MM.1S (cell line): ENCODE data around the gene JAML.

Experiments
- DNase-seq: peaks from one replicate; pipeline ENCODE4 v3.0.0-alpha.2; 2015
- H2AFZ ChIP-seq: fragments of 300-600 bp; sonication (generic); 2 replicates; pipeline ENCODE4 v1.6.0; 2016; ENCODE audit warnings: antibody characterized with exemption, low read length
- H3F3A ChIP-seq: fragments of 300-600 bp; sonication (generic); 2 replicates; pipeline ENCODE4 v1.6.1; 2016; ENCODE audit warnings: mild to moderate bottlenecking, antibody characterized with exemption, low read length, moderate library complexity, mixed read lengths; ENCODE audit not compliant: insufficient read depth
- H3K27ac ChIP-seq: fragments of 300-600 bp; sonication (generic); 2 replicates; pipeline ENCODE4 v1.5.1; 2016; ENCODE audit warnings: mild to moderate bottlenecking, low read length
- H3K27me3 ChIP-seq: fragments of 300-600 bp; sonication (generic); replicated peaks from 2 replicates; pipeline ENCODE4 v1.6.0; 2016; ENCODE audit warnings: low read length; ENCODE audit not compliant: insufficient read depth
- H3K36me3 ChIP-seq: fragments of 300-600 bp; sonication (generic); replicated peaks from 2 replicates; pipeline ENCODE4 v1.6.1; 2016; ENCODE audit warnings: mild to moderate bottlenecking, low read length, mixed read lengths; ENCODE audit not compliant: insufficient read depth
- H3K4me1 ChIP-seq: fragments of 300-600 bp; sonication (generic); 2 replicates; pipeline ENCODE4 v1.6.1; 2016; ENCODE audit warnings: low read length, mixed read lengths
- H3K4me2 ChIP-seq: fragments of 300-600 bp; sonication (generic); 2 replicates; pipeline ENCODE4 v1.6.0; 2016; ENCODE audit warnings: low read depth, low read length
- H3K4me3 ChIP-seq: fragments of 300-600 bp; sonication (generic); 2 replicates; pipeline ENCODE4 v1.5.1; 2016; ENCODE audit warnings: low read length, mixed read lengths
- H3K79me2 ChIP-seq: fragments of 300-600 bp; sonication (generic); 2 replicates; pipeline ENCODE4 v1.6.1; 2016; ENCODE audit warnings: mixed run types, low read length, mixed read lengths
- H3K9ac ChIP-seq: fragments of 300-600 bp; sonication (generic); 2 replicates; pipeline ENCODE4 v1.6.1; 2016; ENCODE audit warnings: low read length, mixed read lengths
- H3K9me2 ChIP-seq: fragments of 300-600 bp; sonication (generic); replicated peaks from 2 replicates; pipeline ENCODE4 v1.6.1; 2016; ENCODE audit warnings: mild to moderate bottlenecking, low read length, mixed read lengths; ENCODE audit not compliant: insufficient read depth
- H3K9me3 ChIP-seq: fragments of 300-600 bp; sonication (generic); replicated peaks from 2 replicates; pipeline ENCODE4 v1.6.1; 2016; ENCODE audit warnings: mild to moderate bottlenecking, low read length, mixed read lengths; ENCODE audit not compliant: insufficient read depth
- H4K20me1 ChIP-seq: fragments of 300-600 bp; sonication (generic); 2 replicates; pipeline ENCODE4 v1.6.1; 2016; ENCODE audit warnings: mild to moderate bottlenecking, low read length, moderate library complexity, mixed read lengths; ENCODE audit not compliant: insufficient read depth
- CTCF ChIP-seq: fragments of 300-600 bp; sonication (generic); IDR thresholded peaks from 2 replicates; pipeline ENCODE4 v1.5.1; 2016; ENCODE audit warnings: antibody characterized with exemption, low read length, mixed read lengths
- EZH2 ChIP-seq: fragments of 300-600 bp; sonication (generic); optimal IDR thresholded peaks from 2 replicates; pipeline ENCODE3; 2017; ENCODE audit warnings: low read depth, mild to moderate bottlenecking, antibody characterized with exemption, low read length, mixed read lengths
- EZH2phosphoT487 ChIP-seq: fragments of 300-600 bp; sonication (generic); IDR thresholded peaks from 2 replicates; pipeline ENCODE4 v1.6.1; 2018; ENCODE audit warnings: antibody characterized with exemption, low read length

JAML gene

DNA sequence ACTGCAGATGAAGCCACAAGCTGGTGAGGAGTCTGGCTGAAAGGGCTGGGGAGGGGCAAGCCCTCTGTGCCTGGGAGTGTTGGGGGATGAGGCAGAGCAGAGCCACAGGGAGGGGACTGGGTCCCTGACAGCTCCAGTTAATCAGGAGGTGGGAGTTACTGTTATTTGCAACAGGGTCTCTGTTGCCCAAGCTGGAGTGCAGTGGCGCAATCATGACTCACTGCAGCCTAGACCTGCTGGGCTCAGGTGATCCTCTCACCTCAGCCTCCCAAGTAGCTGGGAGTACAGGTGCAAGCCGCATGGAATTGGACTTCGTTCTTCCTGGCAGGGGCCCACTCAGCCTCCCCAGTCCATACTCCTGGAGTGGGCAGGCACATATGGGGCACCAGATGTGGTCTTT, 56.1 kb downstream of the JAML start:
- Histone ChIP-seq H3K36me3 (no peaks in the 10 kb centered on the region), H3K9ac (no peak overlapping the region), H3K4me3 (no peak overlapping the region), H3K4me2 (no peak overlapping the region), H3K79me2 (no peaks in the 10 kb centered on the region), H3K9me3 (no peaks in the 10 kb centered on the region), H3K4me1 (no peaks in the 10 kb centered on the region), H3K27me3 (peaks cover 91% of the 10 kb centered on the region), H4K20me1 (no peaks in the 10 kb centered on the region), H2AFZ (no peak overlapping the region), H3F3A (no peaks in the 10 kb centered on the region), H3K27ac (no peak overlapping the region), H3K9me2 (no peaks in the 10 kb centered on the region)
- no peak for DNase-seq
- TF ChIP-seq EZH2phosphoT487 (no peak), CTCF (no peak), EZH2 (no peak)

DNA sequence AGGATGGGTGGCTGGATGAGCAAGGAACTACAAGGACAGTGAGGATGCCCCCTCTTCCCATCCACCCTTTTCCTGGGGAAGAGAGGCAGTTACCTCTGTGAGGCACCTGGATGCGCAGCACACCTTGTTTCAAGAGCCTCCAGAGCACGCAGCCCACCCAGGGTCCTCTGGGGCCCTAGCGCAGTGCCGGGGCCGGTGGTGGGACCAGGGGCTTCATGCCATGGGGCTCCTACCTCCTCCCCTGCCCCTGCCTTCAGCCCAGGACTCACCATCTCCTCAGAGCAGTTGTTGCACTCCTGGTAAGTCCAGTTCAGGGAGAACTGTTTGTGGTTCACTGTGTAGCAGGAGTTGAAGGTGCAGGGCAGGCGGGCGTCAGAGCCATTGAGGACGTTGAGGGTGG, 56.5 kb downstream of the JAML start:
- Histone ChIP-seq H3K4me1 (no peaks in the 10 kb centered on the region), H3K9ac (no peak overlapping the region), H3K27ac (no peak overlapping the region), H3F3A (no peaks in the 10 kb centered on the region), H3K27me3 (peaks cover 92% of the 10 kb centered on the region), H3K79me2 (no peaks in the 10 kb centered on the region), H3K4me2 (no peak overlapping the region), H3K9me3 (no peaks in the 10 kb centered on the region), H2AFZ (no peak overlapping the region), H4K20me1 (no peaks in the 10 kb centered on the region), H3K9me2 (no peaks in the 10 kb centered on the region), H3K36me3 (no peaks in the 10 kb centered on the region), H3K4me3 (no peak overlapping the region)
- no peak for DNase-seq
- no peak for TF ChIP-seq EZH2phosphoT487
- TF ChIP-seq EZH2, result no peak
- no peak for TF ChIP-seq CTCF

DNA sequence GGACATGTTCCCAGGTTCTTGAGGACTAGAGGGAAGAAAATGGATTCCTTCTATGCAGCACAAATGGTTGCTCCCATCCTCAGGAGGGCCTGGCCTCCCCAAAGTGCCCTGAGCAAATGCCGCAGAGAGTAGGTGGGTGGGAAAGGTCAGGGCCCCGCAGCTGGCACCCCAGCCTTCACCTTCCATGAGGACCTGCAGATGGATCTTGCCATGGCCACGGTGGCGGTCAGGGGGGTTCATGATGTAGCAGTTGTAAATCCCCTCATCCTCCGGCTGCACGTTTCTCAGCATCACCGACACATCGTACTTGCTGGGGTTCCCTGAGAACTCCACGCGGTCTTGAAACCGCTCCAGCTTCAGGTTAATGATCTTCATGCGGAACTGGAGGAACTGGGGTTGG, 56.9 kb downstream of the JAML start:
- H4K20me1 ChIP-seq, result no peaks in the 10 kb centered on the region
- H3K4me2 ChIP-seq, result no peak overlapping the region
- no peak overlapping the region for H2AFZ ChIP-seq
- H3K27ac ChIP-seq, result no peak overlapping the region
- no peak overlapping the region for H3K4me3 ChIP-seq
- no peaks in the 10 kb centered on the region for H3K79me2 ChIP-seq
- H3K36me3 ChIP-seq, result no peaks in the 10 kb centered on the region
- no peaks in the 10 kb centered on the region for H3K9me3 ChIP-seq
- DNase-seq, result no peak
- H3K4me1 ChIP-seq, result no peaks in the 10 kb centered on the region
- H3F3A ChIP-seq, result no peaks in the 10 kb centered on the region
- TF ChIP-seq CTCF, result no peak
- no peak for TF ChIP-seq EZH2
- TF ChIP-seq EZH2phosphoT487, result no peak
- H3K9ac ChIP-seq, result no peak overlapping the region
- no peaks in the 10 kb centered on the region for H3K9me2 ChIP-seq
- peaks cover 92% of the 10 kb centered on the region for H3K27me3 ChIP-seq

GRCh38 chr11:118167253-118167652, 57.6 kb downstream of the JAML start:
- TF ChIP-seq CTCF (no peak), EZH2phosphoT487 (no peak), EZH2 (no peak)
- Histone ChIP-seq H3K9me3 (no peaks in the 10 kb centered on the region), H3F3A (no peaks in the 10 kb centered on the region), H3K4me3 (no peak overlapping the region), H2AFZ (no peak overlapping the region), H3K36me3 (no peaks in the 10 kb centered on the region), H3K27me3 (peaks cover 94% of the 10 kb centered on the region), H3K4me1 (no peaks in the 10 kb centered on the region), H3K9ac (no peak overlapping the region), H3K27ac (no peak overlapping the region), H3K79me2 (no peaks in the 10 kb centered on the region), H3K4me2 (no peak overlapping the region), H4K20me1 (no peaks in the 10 kb centered on the region), H3K9me2 (no peaks in the 10 kb centered on the region)
- DNase-seq, result no peak
